H1 (cell line): ENCODE measurements around the gene EDA. TPM values are rescaled to one million over a fixed set of nuclear protein-coding genes. Genes with fewer than 3 reads are reported as not detected.

Source experiments
- CTCF ChIA-PET: fragments of 300-600 bp; sonication (Branson Sonifier 250); formaldehyde crosslinking; loops from one replicate; lab custom pipeline; 2021; ENCODE audit not compliant: partially characterized antibody; lab: Charles Lee
- POLR2A ChIA-PET: fragments of 300-600 bp; sonication (Branson Sonifier 250); formaldehyde crosslinking; loops from one replicate; lab custom pipeline; 2021; ENCODE audit warnings: inconsistent platforms; ENCODE audit not compliant: partially characterized antibody; lab: Charles Lee
- DNase-seq, 2 experiments: peaks; one replicate each; pipeline versions ENCODE4 v3.0.0 to v3.0.0-alpha.2; 2010 to 2022; ENCODE audit warnings: low spot score in 2 of 2, low read depth in 1 of 2, mixed read lengths in 1 of 2
- FAIRE-seq: peaks from 2 replicates; lab custom pipeline; 2011; peaks lifted over from hg19 to GRCh38; lab: Jason Lieb, UNC
- H2AFZ ChIP-seq: 2 replicates; pipeline ENCODE4 v1.8.1; 2012; ENCODE audit warnings: low read length, inconsistent platforms
- H2AK5ac ChIP-seq: 2 replicates; pipeline ENCODE4 v1.6.1; 2013; ENCODE audit warnings: low read depth, low read length
- H2BK120ac ChIP-seq: replicated peaks from 2 replicates; pipeline ENCODE3; 2013; ENCODE audit warnings: low read depth, low read length, inconsistent platforms
- H2BK12ac ChIP-seq: 2 replicates; pipeline ENCODE4 v1.6.1; 2013; ENCODE audit warnings: low read depth, low read length
- H2BK15ac ChIP-seq: 2 replicates; pipeline ENCODE4 v1.6.1; 2013; ENCODE audit warnings: low read length
- H2BK20ac ChIP-seq: 2 replicates; pipeline ENCODE4 v1.6.1; 2013; ENCODE audit warnings: low read length
- H2BK5ac ChIP-seq: 2 replicates; pipeline ENCODE4 v1.6.1; 2013; ENCODE audit warnings: low read depth, low read length
- H3K14ac ChIP-seq: 2 replicates; pipeline ENCODE4 v1.6.1; 2013; ENCODE audit warnings: inconsistent platforms; ENCODE audit not compliant: insufficient read length
- H3K18ac ChIP-seq: 2 replicates; pipeline ENCODE4 v1.6.1; 2013; ENCODE audit warnings: low read length; ENCODE audit errors: extremely low read depth
- H3K23ac ChIP-seq: 2 replicates; pipeline ENCODE4 v1.6.1; 2013; ENCODE audit warnings: inconsistent platforms; ENCODE audit not compliant: insufficient read length
- H3K23me2 ChIP-seq: 2 replicates; pipeline ENCODE4 v1.6.1; 2013; ENCODE audit warnings: low read depth, low read length
- H3K27ac ChIP-seq: 2 replicates; pipeline ENCODE4 v1.6.1; 2011; ENCODE audit warnings: low read depth, low read length, inconsistent platforms
- H3K27me3 ChIP-seq, 4 experiments: replicated peaks in 1 of 4; 1 replicate in 1 of 4; 2 replicates in 3 of 4; pipeline versions ENCODE4 v1.6.1 to v1.8.1; 2011 to 2013; ENCODE audit warnings: low read length in 3 of 4, mild to moderate bottlenecking in 3 of 4, inconsistent platforms in 2 of 4, mixed read lengths in 2 of 4, moderate library complexity in 1 of 4; ENCODE audit not compliant: control insufficient read depth in 3 of 4, insufficient read depth in 3 of 4; ENCODE audit errors: extremely low read depth in 1 of 4
- H3K36me3 ChIP-seq, 4 experiments: 2 replicates each; pipeline versions ENCODE4 v1.6.1 to v1.8.1; 2011 to 2013; ENCODE audit warnings: mild to moderate bottlenecking in 4 of 4, low read length in 3 of 4, moderate library complexity in 2 of 4, control low read depth in 1 of 4, inconsistent platforms in 1 of 4; ENCODE audit not compliant: insufficient read depth in 4 of 4, control insufficient read depth in 2 of 4
- H3K4ac ChIP-seq: replicated peaks from 2 replicates; pipeline ENCODE3; 2013; ENCODE audit warnings: low read length, low read depth, mixed read lengths, inconsistent platforms; ENCODE audit not compliant: insufficient read length
- H3K4me1 ChIP-seq, 4 experiments: replicated peaks in 1 of 4; 1 replicate in 1 of 4; 2 replicates in 3 of 4; pipeline versions ENCODE4 v1.6.1 to v1.8.1; 2011 to 2013; ENCODE audit warnings: low read length in 3 of 4, inconsistent platforms in 2 of 4, mixed read lengths in 1 of 4; ENCODE audit not compliant: insufficient read depth in 4 of 4, control insufficient read depth in 3 of 4
- H3K4me2 ChIP-seq, 2 experiments: 2 replicates each; pipeline versions ENCODE4 v1.6.1 to v1.8.1; 2011 to 2013; ENCODE audit warnings: low read depth in 2 of 2, low read length in 2 of 2, control low read depth in 1 of 2, inconsistent platforms in 1 of 2, mild to moderate bottlenecking in 1 of 2; ENCODE audit not compliant: insufficient read depth in 1 of 2
- H3K4me3 ChIP-seq, 4 experiments: fragments of 200-600, 300-600 bp in 1 of 4; sonication (generic), shearing (Covaris generic), sonication (Bioruptor Twin) in 1 of 4; 2 replicates each; pipeline versions ENCODE4 v1.5.1 to v1.8.1; 2011 to 2016; ENCODE audit warnings: low read length in 4 of 4, low read depth in 3 of 4, control low read depth in 2 of 4, inconsistent platforms in 2 of 4, mild to moderate bottlenecking in 2 of 4, mixed read lengths in 1 of 4, moderate library complexity in 1 of 4; ENCODE audit not compliant: insufficient read depth in 2 of 4; ENCODE audit errors: extremely low read depth in 1 of 4
- H3K56ac ChIP-seq: replicated peaks from 2 replicates; pipeline ENCODE3; 2013; ENCODE audit warnings: low read depth, mild to moderate bottlenecking, mixed read lengths, low read length, inconsistent platforms; ENCODE audit not compliant: insufficient read length
- H3K79me1 ChIP-seq: 2 replicates; pipeline ENCODE4 v1.6.1; 2013; ENCODE audit warnings: low read depth, low read length, control low read depth
- H3K79me2 ChIP-seq, 2 experiments: 2 replicates each; pipeline versions ENCODE4 v1.6.1 to v1.8.1; 2012 to 2013; ENCODE audit warnings: low read length in 2 of 2, mild to moderate bottlenecking in 2 of 2, inconsistent platforms in 1 of 2; ENCODE audit not compliant: insufficient read depth in 2 of 2, control insufficient read depth in 1 of 2
- H3K9ac ChIP-seq, 4 experiments: replicated peaks in 1 of 4; 1 replicate in 1 of 4; 2 replicates in 3 of 4; pipeline versions ENCODE4 v1.6.1 to v1.8.1; 2011 to 2013; ENCODE audit warnings: low read depth in 3 of 4, low read length in 3 of 4, control low read depth in 2 of 4, mild to moderate bottlenecking in 2 of 4, moderate library complexity in 2 of 4, inconsistent platforms in 1 of 4; ENCODE audit errors: extremely low read depth in 1 of 4
- H3K9me3 ChIP-seq, 2 experiments: 2 replicates each; pipeline versions ENCODE4 v1.6.1 to v1.8.1; 2012 to 2013; ENCODE audit warnings: mild to moderate bottlenecking in 2 of 2, moderate library complexity in 2 of 2, control low read depth in 1 of 2, inconsistent platforms in 1 of 2, low read depth in 1 of 2, low read length in 1 of 2, mixed read lengths in 1 of 2; ENCODE audit not compliant: insufficient read depth in 2 of 2
- H4K20me1 ChIP-seq, 2 experiments: replicated peaks in 1 of 2; 2 replicates each; pipeline versions ENCODE3 to v1.8.1; 2011 to 2013; ENCODE audit warnings: inconsistent platforms in 2 of 2, low read length in 2 of 2, mild to moderate bottlenecking in 1 of 2; ENCODE audit not compliant: insufficient read depth in 2 of 2, control insufficient read depth in 1 of 2
- H4K5ac ChIP-seq: 2 replicates; pipeline ENCODE4 v1.6.1; 2013; ENCODE audit warnings: low read length, low read depth, mixed read lengths, inconsistent platforms; ENCODE audit not compliant: insufficient read length
- H4K8ac ChIP-seq: 2 replicates; pipeline ENCODE4 v1.8.0; 2013; ENCODE audit warnings: mild to moderate bottlenecking, moderate library complexity, low read length, inconsistent platforms; ENCODE audit not compliant: insufficient read depth; ENCODE audit errors: extremely low read depth
- H4K91ac ChIP-seq: replicated peaks from 2 replicates; pipeline ENCODE3; 2013; ENCODE audit warnings: low read length, mixed read lengths, inconsistent platforms; ENCODE audit not compliant: insufficient read length
- EZH2 ChIP-seq: fragments of 200-600 bp; sonication (generic); IDR thresholded peaks from 2 replicates; pipeline ENCODE4 v1.7.1; 2012; ENCODE audit warnings: low read depth, mild to moderate bottlenecking, moderate library complexity, low read length, inconsistent platforms; ENCODE audit not compliant: severe bottlenecking
- FOSL1 ChIP-seq: IDR thresholded peaks from 2 replicates; pipeline ENCODE4 v1.6.1; 2011; ENCODE audit warnings: mild to moderate bottlenecking, low read depth, low read length, moderate library complexity; ENCODE audit not compliant: insufficient read depth
- GTF2F1 ChIP-seq: IDR thresholded peaks from 2 replicates; pipeline ENCODE4 v1.6.1; 2012; ENCODE audit warnings: low read depth, low read length, improper control_type of control experiment, borderline replicate concordance
- SRF ChIP-seq: IDR thresholded peaks from 2 replicates; pipeline ENCODE4 v1.6.1; 2011; ENCODE audit warnings: mild to moderate bottlenecking, low read depth, low read length, moderate library complexity
- TAF1 ChIP-seq: IDR thresholded peaks from 2 replicates; pipeline ENCODE4 v1.6.1; 2011; ENCODE audit warnings: mild to moderate bottlenecking, low read depth, low read length
- USF2 ChIP-seq: IDR thresholded peaks from 2 replicates; pipeline ENCODE4 v1.6.1; 2011; ENCODE audit warnings: low read length, improper control_type of control experiment
- WGBS, 2 experiments: shearing (Covaris generic) in 1 of 2; methylation state at CpG; one replicate each; pipeline versions ENCODE4 v1.1.6 to v1.1.7; 2013 to 2015; ENCODE audit warnings: low lambda C conversion rate in 2 of 2, mixed read lengths in 2 of 2, inconsistent platforms in 1 of 2, low coverage in 1 of 2, missing lambda C conversion rate in 1 of 2; ENCODE audit not compliant: insufficient replicate concordance in 2 of 2, insufficient coverage in 1 of 2, insufficient read length in 1 of 2; ENCODE audit errors: extremely low coverage in 1 of 2, missing lambda C conversion rate in 1 of 2; 5-methylcytosine and 5-hydroxymethylcytosine counted together
- polyA plus RNA-seq, 7 experiments: library from polyadenylated mRNA; depleted of rRNA in 3 of 7; stranded (reverse) in 5 of 7; unstranded in 2 of 7; fragments of >200 nt in 5 of 7; fragments of 200-250 nt in 2 of 7; gene quantifications; 1 replicate in 5 of 7; 2 replicates in 1 of 7; 4 replicates in 1 of 7; pipeline versions ENCODE4 v1.2.1 to v1.2.3, GENCODE V29; 2011 to 2013; ENCODE audit warnings: missing spikeins in 2 of 7, mixed read lengths in 2 of 7
- total RNA-seq: library from RNA; stranded (reverse); fragmentation: NEBNext Ultra II Directional; extraction: Animal tissue kit (Norgen Biotek cat#: 25700); gene quantifications from 2 replicates; pipeline ENCODE4 v1.2.1, GENCODE V29; 2021

Gene EDA
- total and polyA plus RNA-seq, 2 of the 8 experiments (the other 6 are each of a cell fraction or from before 2014, with no cell fraction given), result 7.5 to 10.5 TPM

GRCh38 chrX:69844636-69845035 is 228.7 kb downstream of the EDA start:
- H3K27ac ChIP-seq, result no peak overlapping the region
- no peak overlapping the region for H4K8ac ChIP-seq
- 90% methylated on average over 3 of the region's 3 CpGs; no CpG with 5 or more reads in 1 of the 2 experiments for WGBS, 2 experiments
- H3K4me1 ChIP-seq, result no peaks in the 10 kb centered on the region
- H3K56ac ChIP-seq, result no peak overlapping the region
- no peak overlapping the region for H3K4me3 ChIP-seq
- H3K36me3 ChIP-seq, result no peaks in the 10 kb centered on the region
- H3K23ac ChIP-seq, result no peak overlapping the region
- CTCF ChIA-PET, result no interaction called here
- H2AFZ ChIP-seq, result no peak overlapping the region
- H3K4me2 ChIP-seq, result no peak overlapping the region
- no peaks in the 10 kb centered on the region for H3K79me1 ChIP-seq
- H3K4ac ChIP-seq, result no peak overlapping the region
- no peaks in the 10 kb centered on the region for H3K79me2 ChIP-seq
- FAIRE-seq, result peak; percentile 7
- H3K27me3 ChIP-seq, result no peaks in the 10 kb centered on the region
- no peak overlapping the region for H3K14ac ChIP-seq
- POLR2A ChIA-PET, result interaction anchor here (0.6 kb wide), 1 partner anchor 81 kb away, joined by 4 read pairs; no protein-coding TSS in a partner anchor
- no peak overlapping the region for H2BK12ac ChIP-seq
- H2BK120ac ChIP-seq, result no peak overlapping the region
- no peak overlapping the region for H4K91ac ChIP-seq
- H3K23me2 ChIP-seq, result no peaks in the 10 kb centered on the region
- no peak overlapping the region for H2BK5ac ChIP-seq
- no peaks in the 10 kb centered on the region for H3K9me3 ChIP-seq
- no peak for TF ChIP-seq USF2
- no peak for TF ChIP-seq GTF2F1
- TF ChIP-seq TAF1, result no peak
- TF ChIP-seq SRF, result no peak
- TF ChIP-seq EZH2, result no peak
- TF ChIP-seq FOSL1, result no peak
- no peak overlapping the region for H3K9ac ChIP-seq
- DNase-seq, result no peak
- no peak overlapping the region for H2BK20ac ChIP-seq
- H4K20me1 ChIP-seq, result no peaks in the 10 kb centered on the region
- no peak overlapping the region for H3K18ac ChIP-seq
- no peak overlapping the region for H4K5ac ChIP-seq
- H2AK5ac ChIP-seq, result no peak overlapping the region
- H2BK15ac ChIP-seq, result no peak overlapping the region
